HepG2 (cell line): Measurements from ENCODE around the gene CHN2. TPM values are rescaled to one million over a fixed set of nuclear protein-coding genes. Genes with fewer than 3 reads are reported as not detected.

Experiments
- ATAC-seq: fragments of 200-7000 bp; cut with Tn5 transposase; 3 replicates; pipeline ENCODE4 v1.9.1; 2020; ENCODE audit warnings: mild to moderate bottlenecking, moderate library complexity
- BruUV-seq: library from RNA; stranded (reverse); fragments of 400-500 nt; replicated peaks from 2 replicates; lab custom pipeline; 2021; lab: Mats Ljungman, UMichigan
- CTCF ChIA-PET: fragments of 300-600 bp; formaldehyde crosslinking; extraction: SDS; loops from one replicate; lab custom pipeline; 2021; ENCODE audit warnings: low total read pairs, inconsistent platforms, low intra/inter-chr PET ratio; lab: Yijun Ruan, JAX
- POLR2A ChIA-PET: fragments of 350-600 bp; sonication (Branson Sonifier 250); formaldehyde crosslinking; loops from one replicate; lab custom pipeline; 2020; ENCODE audit warnings: antibody characterized with exemption, inconsistent platforms; lab: Yijun Ruan, JAX
- DNase-seq: peaks from one replicate; pipeline ENCODE4 v3.0.0-alpha.2; 2015; ENCODE audit warnings: low spot score
- FAIRE-seq: peaks from 3 replicates; lab custom pipeline; 2011; peaks lifted over from hg19 to GRCh38; lab: Jason Lieb, UNC
- H2AFZ ChIP-seq: one replicate; pipeline ENCODE4 v1.6.1; 2011; ENCODE audit warnings: low read length, inconsistent platforms
- H3K27ac ChIP-seq: fragments of 300-600 bp; 3 replicates; pipeline ENCODE4 v1.8.0; 2011; ENCODE audit warnings: mixed run types, mild to moderate bottlenecking, mixed read lengths, low read length, inconsistent platforms; ENCODE audit not compliant: insufficient read depth; ENCODE audit errors: extremely low read length
- H3K27me3 ChIP-seq, 2 experiments: fragments of 200-600 bp in 1 of 2; 2 replicates in 1 of 2; 3 replicates in 1 of 2; pipeline versions ENCODE4 v1.6.0 to v1.8.0; 2011; ENCODE audit warnings: low read length in 2 of 2, mild to moderate bottlenecking in 2 of 2, moderate library complexity in 2 of 2, inconsistent platforms in 1 of 2; ENCODE audit not compliant: insufficient read depth in 2 of 2, control insufficient read depth in 1 of 2
- H3K36me3 ChIP-seq, 2 experiments: fragments of 200-600 bp in 1 of 2; replicated peaks in 1 of 2; 2 replicates in 1 of 2; 3 replicates in 1 of 2; pipeline versions ENCODE4 v1.5.1 to v1.8.0; 2011; ENCODE audit warnings: low read length in 2 of 2, inconsistent platforms in 1 of 2; ENCODE audit not compliant: insufficient read depth in 2 of 2, control insufficient read depth in 1 of 2
- H3K4me1 ChIP-seq: 2 replicates; pipeline ENCODE4 v1.5.1; 2012; ENCODE audit warnings: low read length, inconsistent platforms; ENCODE audit not compliant: insufficient read depth
- H3K4me2 ChIP-seq: 2 replicates; pipeline ENCODE4 v1.6.0; 2011; ENCODE audit warnings: low read depth, low read length, inconsistent platforms
- H3K4me3 ChIP-seq, 3 experiments: fragments of 200-600 bp in 1 of 3; sonication (generic), shearing (Covaris generic) in 1 of 3; replicated peaks in 1 of 3; 2 replicates each; pipeline ENCODE4 v1.5.1; 2011 to 2016; ENCODE audit warnings: low read length in 3 of 3, inconsistent platforms in 2 of 3, low read depth in 2 of 3, mild to moderate bottlenecking in 2 of 3, control low read depth in 1 of 3, mixed read lengths in 1 of 3; ENCODE audit not compliant: insufficient read depth in 1 of 3
- H3K79me2 ChIP-seq: one replicate; pipeline ENCODE4 v1.6.1; 2011; ENCODE audit warnings: low read length, inconsistent platforms; ENCODE audit not compliant: insufficient read depth
- H3K9ac ChIP-seq: 2 replicates; pipeline ENCODE4 v1.6.0; 2011; ENCODE audit warnings: mild to moderate bottlenecking, low read depth, low read length, inconsistent platforms; ENCODE audit not compliant: insufficient read depth
- H3K9me3 ChIP-seq: 2 replicates; pipeline ENCODE4 v1.5.1; 2012; ENCODE audit warnings: mild to moderate bottlenecking, low read length
- H4K20me1 ChIP-seq: 2 replicates; pipeline ENCODE4 v1.6.0; 2011; ENCODE audit warnings: inconsistent platforms, mild to moderate bottlenecking, low read length, moderate library complexity; ENCODE audit not compliant: insufficient read depth
- CEBPZ ChIP-seq: IDR thresholded peaks from 2 replicates; pipeline ENCODE4 v1.6.1; 2012; ENCODE audit warnings: low read length, improper control_type of control experiment
- NCOA5 ChIP-seq: sonication (generic); formaldehyde crosslinking; IDR thresholded peaks from 2 replicates; pipeline ENCODE4 v1.4.0; 2020; ENCODE audit warnings: missing genetic modification reagents
- TFDP1 ChIP-seq: IDR thresholded peaks from 2 replicates; pipeline ENCODE4 v1.6.1; 2016; ENCODE audit warnings: missing compliant biosample characterization, missing genetic modification reagents, borderline replicate concordance
- ZNF281 ChIP-seq: sonication (generic); formaldehyde crosslinking; IDR thresholded peaks from 2 replicates; pipeline ENCODE4 v1.4.0; 2020; ENCODE audit warnings: missing genetic modification reagents, borderline replicate concordance
- WGBS: methylation state at CpG from one replicate; pipeline ENCODE4 v1.1.6; 2017; ENCODE audit warnings: low lambda C conversion rate; 5-methylcytosine and 5-hydroxymethylcytosine counted together
- in situ Hi-C: cut with HindIII; loops from 2 replicates; pipeline ENCODE4 v1.10.0; 2017; ENCODE audit warnings: low pct_unique_long_range_greater_than_20kb; ENCODE audit not compliant: extremely low pct_ligation_motif_present
- intact Hi-C: fragments of 100-400 bp; cut with micrococcal nuclease; formaldehyde crosslinking; loops from one replicate; pipeline ENCODE4 v1.10.0; 2022; ENCODE audit not compliant: unreplicated experiment
- polyA plus RNA-seq, 8 experiments: library from polyadenylated mRNA; depleted of rRNA in 3 of 8; stranded (reverse) in 7 of 8; unstranded in 1 of 8; fragments of >200 nt; fragmentation: Illumina TruSeq in 4 of 8; extraction: Trizol in 4 of 8; gene quantifications; 2 replicates each; pipeline versions ENCODE4 v1.2.1 to v1.2.3, GENCODE V29; 2011 to 2016; ENCODE audit warnings: low read depth in 4 of 8, missing spikeins in 1 of 8, mixed read lengths in 1 of 8; ENCODE audit not compliant: insufficient read depth in 1 of 8
- total RNA-seq, 5 experiments: library from RNA; depleted of rRNA; stranded (reverse); fragments of >200 nt; fragmentation: Illumina TruSeq; extraction: Trizol; gene quantifications; 2 replicates each; pipeline ENCODE4 v1.2.3, GENCODE V29; 2016; ENCODE audit warnings: low read depth in 1 of 5

Gene CHN2
- total and polyA plus RNA-seq, 2 of the 13 experiments (the other 11 are each of a cell fraction or from before 2014, with no cell fraction given): 23.5 to 30.5 TPM

- no peak for TF ChIP-seq TFDP1 (CRISPR knock-in tag)
Observed at GRCh38 chr7:29350351-29350750, 155.8 kb downstream of the CHN2 start (continued).

- no peak overlapping the region for H3K4me3 ChIP-seq
- ATAC-seq (no peak), DNase-seq (no peak), FAIRE-seq (no peak)
- H3K27me3 ChIP-seq: no peaks in the 10 kb centered on the region
- WGBS: 90% methylated on average over 4 of the region's 4 CpGs
- in situ Hi-C loops: no loop called here
- no peak overlapping the region for H3K4me2 ChIP-seq
- no peaks in the 10 kb centered on the region for H3K9me3 ChIP-seq
- H3K4me1 ChIP-seq: peaks cover 13% of the 10 kb centered on the region; the same call in 1 of the 2 replicates
- TF ChIP-seq ZNF281 (CRISPR knock-in tag) (no peak), NCOA5 (CRISPR knock-in tag) (no peak), CEBPZ (no peak)
- no peaks in the 10 kb centered on the region for H4K20me1 ChIP-seq
- H3K9ac ChIP-seq: no peak overlapping the region
- intact Hi-C loops: no loop called here
- H3K79me2 ChIP-seq: peaks cover 5% of the 10 kb centered on the region
- CTCF ChIA-PET: no interaction called here
- H3K36me3 ChIP-seq: peaks cover 5 to 17% of the 10 kb centered on the region in 2 experiments; a peak in 4 of 5 replicates
- H3K27ac ChIP-seq: no peak overlapping the region
- POLR2A ChIA-PET: no interaction called here
- no peak overlapping the region for H2AFZ ChIP-seq
- BruUV-seq: no TSS peak
Observed at GRCh38 chr7:29352041-29352440, 157.5 kb downstream of the CHN2 start.
